Measurements from ENCODE around the gene ANKRD31. TPM values are rescaled to one million over a fixed set of nuclear protein-coding genes. Genes with fewer than 3 reads are reported as not detected.

Gene ANKRD31
- total RNA-seq, 1 experiment from 2014 or later = 0.11 TPM

- no peak overlapping the region for H2BK5ac ChIP-seq (ENCODE audit: insufficient read length, low read length)
Measured at GRCh38 chr5:75067434-75067833, 169.2 kb downstream of the ANKRD31 start.

More at GRCh38 chr5:75067434-75067833, 169.2 kb downstream of the ANKRD31 start:
- Mint-ChIP-seq H3K4me1 (no peaks in the 10 kb centered on the region), H3K36me3 (ENCODE audit: insufficient read depth in 1 of 3, low read depth in 3 of 3) (no peaks in the 10 kb centered on the region), H3K4me3 (no peak overlapping the region), H3K9me3 (no peaks in the 10 kb centered on the region), H3K27me3 (ENCODE audit: low read depth) (no peaks in the 10 kb centered on the region), H3K27ac (no peak overlapping the region)
- H3K23me2 ChIP-seq (ENCODE audit: insufficient read length, low read depth, low read length, poor library complexity, severe bottlenecking) = no peaks in the 10 kb centered on the region
- no peaks in the 10 kb centered on the region for H4K20me1 ChIP-seq (ENCODE audit: control insufficient read depth, insufficient read depth, insufficient read length)
- H2AFZ ChIP-seq (ENCODE audit: low read length) = no peak overlapping the region
- no peak for TF ChIP-seq CTCF (conservative IDR thresholded peaks at IDR 0.05)
- H3K79me1 ChIP-seq (ENCODE audit: insufficient read depth, low read depth, low read length, poor library complexity, severe bottlenecking) = no peaks in the 10 kb centered on the region
- no peak overlapping the region for H3T11ph ChIP-seq (ENCODE audit: low read length)
- H3K4ac ChIP-seq (ENCODE audit: low read depth, low read length) = no peak overlapping the region
- H3K79me2 ChIP-seq (ENCODE audit: insufficient read depth, low read length) = no peaks in the 10 kb centered on the region
- no peak overlapping the region for H2BK12ac ChIP-seq (ENCODE audit: insufficient read length, low read depth, low read length)
- no peak overlapping the region for H2BK15ac ChIP-seq (ENCODE audit: low read depth, low read length)
- no peak overlapping the region for H3K4me2 ChIP-seq (ENCODE audit: insufficient read depth, insufficient read length, low read length)
- H3K23ac ChIP-seq (ENCODE audit: insufficient read length, low read depth, low read length) = no peak overlapping the region
- no peak overlapping the region for H3K18ac ChIP-seq (ENCODE audit: insufficient read length, low read depth, low read length)
- H2BK20ac ChIP-seq (ENCODE audit: low read depth, low read length, poor library complexity, severe bottlenecking) = no peak overlapping the region
- H2BK120ac ChIP-seq (ENCODE audit: low read depth, low read length, poor library complexity, severe bottlenecking) = no peak overlapping the region
- no peaks in the 10 kb centered on the region for H3K27me3 ChIP-seq (ENCODE audit: insufficient read depth, low read length)
- H3K9me3 ChIP-seq (ENCODE audit: control insufficient read depth, low read depth, low read length) = no peaks in the 10 kb centered on the region
- H3K56ac ChIP-seq (ENCODE audit: insufficient read length, low read depth, low read length) = no peak overlapping the region
- no peak overlapping the region for H3K9ac ChIP-seq (ENCODE audit: extremely low read depth, insufficient read length, low read length)
- H4K8ac ChIP-seq (replicated peaks; ENCODE audit: insufficient read length, low read depth, low read length) = no peak overlapping the region
- H2AK5ac ChIP-seq (ENCODE audit: insufficient read length, low read length) = no peak overlapping the region
- no peak overlapping the region for H4K5ac ChIP-seq (ENCODE audit: insufficient read length, low read depth, low read length)
- no peak overlapping the region for H3K27ac ChIP-seq (ENCODE audit: insufficient read length, low read depth, low read length)
- no peak overlapping the region for H3K14ac ChIP-seq (ENCODE audit: insufficient read depth, low read length)
- WGBS (ENCODE audit: extremely low coverage, insufficient read length, low lambda C conversion rate) = no CpG with 5 or more reads among the region's 3 CpGs
- no peak for DNase-seq
- no peaks in the 10 kb centered on the region for H3K4me1 ChIP-seq (ENCODE audit: insufficient read depth, low read length)
- H4K91ac ChIP-seq (ENCODE audit: insufficient read length, low read depth, low read length) = no peak overlapping the region
